ENCODE measurements around the gene GRM8. TPM values are rescaled to one million over a fixed set of nuclear protein-coding genes. Genes with fewer than 3 reads are reported as not detected.

GRM8 gene
- total RNA-seq, 1 experiment from 2014 or later = 1.4 TPM

DNA sequence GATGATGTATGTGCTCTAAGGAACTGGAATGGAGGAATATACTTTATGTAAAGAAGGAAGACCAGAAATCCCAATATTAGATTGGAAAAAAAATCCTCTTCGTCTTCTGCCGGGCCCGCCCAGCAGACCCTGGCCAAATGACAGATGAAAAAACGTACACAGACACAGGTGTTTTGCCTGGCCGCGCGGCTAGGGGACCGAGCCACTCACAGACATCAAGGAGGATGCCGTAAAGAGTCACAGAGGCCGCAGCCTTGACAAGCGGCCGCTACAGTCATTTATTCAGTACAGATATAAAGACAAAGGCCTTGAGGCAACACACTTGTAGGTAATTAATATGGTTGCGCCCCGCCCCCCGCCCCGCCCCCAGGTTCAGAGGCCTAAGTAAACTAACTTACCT is 594.1 kb downstream of the GRM8 start:
- no peak for DNase-seq (ENCODE audit: low read depth)

- DNase-seq (ENCODE audit: low read depth) = peak; percentile 20
These were observed 595.0 kb downstream of the GRM8 start for GRCh38 chr7:126657599-126658358.

GRCh38 chr7:126657137-126657536 is 595.6 kb downstream of the GRM8 start:
- no peak for DNase-seq (ENCODE audit: low read depth)

DNA sequence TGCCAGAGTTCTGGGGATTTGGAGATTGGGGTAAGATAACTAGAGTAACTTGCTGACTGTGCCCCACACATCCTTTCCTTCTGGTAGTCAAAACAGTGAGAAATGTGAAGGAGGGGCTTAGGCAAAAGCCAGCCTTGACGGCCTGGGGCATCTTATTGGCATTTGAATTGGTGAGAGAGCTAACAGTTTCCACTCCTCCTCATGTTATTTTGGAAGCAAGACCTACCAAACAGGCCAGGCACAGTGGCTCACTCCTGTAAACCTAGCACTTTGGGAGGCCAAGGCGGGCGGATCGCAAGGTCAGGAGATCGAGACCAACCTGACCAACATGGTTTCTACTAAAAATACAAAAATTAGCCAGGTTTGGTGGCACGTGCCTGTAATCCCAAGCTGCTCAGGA is 596.6 kb downstream of the GRM8 start:
- no peak for DNase-seq (ENCODE audit: low read depth)

GRCh38 chr7:126637538-126637937 is 615.2 kb downstream of the GRM8 start:
- DNase-seq (ENCODE audit: low read depth) = no peak

DNA sequence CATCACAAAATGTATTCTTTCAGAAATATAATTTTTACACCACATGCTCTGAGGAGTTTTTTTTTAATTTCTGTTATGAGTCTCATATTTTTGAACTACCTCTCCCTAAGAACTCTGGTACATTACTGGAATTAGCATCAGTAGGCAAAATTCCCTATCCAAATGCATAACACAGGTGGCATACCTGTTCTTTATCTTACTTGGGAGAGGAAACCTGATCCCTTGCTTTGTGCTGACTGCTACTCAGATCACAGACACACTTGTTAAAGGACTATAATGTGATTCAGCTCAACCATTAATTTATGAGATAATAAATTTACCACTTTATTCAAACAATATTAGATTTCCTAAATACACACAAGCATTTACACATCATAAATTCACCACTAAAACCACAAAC is 617.2 kb downstream of the GRM8 start:
- DNase-seq (ENCODE audit: low read depth) = no peak

DNA sequence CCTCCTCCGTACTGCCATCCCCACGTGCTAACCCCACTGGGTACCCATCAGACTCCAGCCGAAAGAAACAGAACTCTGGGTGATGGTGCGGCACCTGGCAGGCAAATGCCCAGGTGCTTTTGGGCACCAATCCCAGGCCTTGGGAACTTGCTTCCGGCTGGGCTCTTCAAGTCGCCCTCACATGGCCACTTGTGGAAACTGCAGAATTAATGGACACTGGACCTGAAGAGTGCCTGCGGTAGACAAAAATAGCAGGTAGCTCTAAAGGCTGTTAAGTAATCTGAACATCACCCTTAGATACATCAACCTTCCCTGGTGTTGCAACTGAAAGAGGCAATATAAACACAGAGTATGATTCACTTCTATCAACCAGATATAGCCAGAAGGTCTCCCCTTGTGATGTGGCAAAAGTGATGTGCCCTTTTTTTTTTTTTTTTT is 644.4 kb downstream of the GRM8 start:
- DNase-seq (ENCODE audit: low read depth) = peak; percentile 18

GRCh38 chr7:126606331-126606730 is 646.4 kb downstream of the GRM8 start:
- no peak for DNase-seq (ENCODE audit: low read depth)

DNA sequence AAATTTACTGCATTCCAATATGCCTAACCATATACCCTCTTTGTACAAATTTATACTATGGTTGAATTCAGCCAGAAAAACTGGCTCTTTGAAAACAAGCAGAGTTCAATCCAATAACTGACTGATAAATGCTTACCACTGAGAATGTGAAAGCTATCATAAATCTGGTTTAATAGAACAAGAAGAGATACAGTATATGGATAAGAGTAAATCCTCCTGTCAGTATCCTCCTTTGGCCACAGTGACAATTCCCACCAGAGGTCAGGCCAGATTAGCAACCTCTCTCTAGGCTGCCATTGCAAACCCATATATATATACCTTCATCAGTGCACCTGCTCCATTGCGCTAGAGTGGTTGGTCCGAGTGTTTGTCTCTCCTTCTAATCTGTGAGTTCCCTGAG is 647.2 kb downstream of the GRM8 start:
- DNase-seq (ENCODE audit: low read depth) = no peak

DNA sequence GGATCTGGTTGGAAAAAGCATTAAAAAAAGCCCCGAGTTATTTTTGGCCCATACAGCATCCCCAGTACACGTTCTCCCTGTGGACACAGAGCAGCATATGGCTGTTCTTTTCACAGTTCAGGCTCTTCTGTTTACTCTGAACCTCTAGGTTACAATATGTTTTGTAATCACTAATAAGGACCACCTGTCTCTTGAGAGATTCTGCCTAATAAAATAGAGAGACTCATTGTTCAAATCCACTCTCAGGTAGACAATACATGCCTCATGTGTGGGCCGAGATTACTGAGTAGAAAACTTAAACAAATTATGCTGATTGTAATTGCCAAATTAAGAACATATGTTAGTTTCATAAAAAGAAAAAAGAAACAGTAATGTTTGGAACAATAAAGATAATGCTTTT is 647.7 kb downstream of the GRM8 start:
- DNase-seq (ENCODE audit: low read depth) = no peak

DNA sequence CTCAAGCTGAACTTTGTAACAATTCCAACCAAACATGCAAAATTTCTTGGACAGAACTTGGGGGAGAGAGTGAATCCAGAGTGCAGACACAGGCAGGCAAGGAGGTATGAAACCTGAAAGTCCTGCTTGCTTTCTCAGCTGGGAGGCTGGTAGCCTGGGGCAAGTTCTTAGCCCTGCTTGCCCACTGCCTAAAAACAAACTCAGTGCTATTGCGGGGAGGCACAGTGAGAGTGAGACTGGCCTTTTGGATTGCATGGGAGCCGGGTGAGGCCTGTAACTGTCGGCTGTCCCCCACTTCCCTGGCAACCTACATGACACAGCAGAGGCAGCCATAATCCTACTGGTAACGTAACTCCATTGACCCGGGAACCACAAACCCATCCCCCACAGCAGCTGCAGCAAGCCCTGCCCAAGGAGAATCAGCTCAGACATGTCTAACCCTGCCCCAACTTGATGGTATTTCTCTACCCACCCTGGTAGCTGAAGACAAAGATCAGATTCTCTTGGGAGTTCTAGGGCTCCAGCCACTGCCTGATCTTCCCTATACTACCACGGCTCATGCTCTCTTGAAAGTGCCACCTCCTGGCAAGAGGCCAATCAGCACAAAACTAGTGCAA is 663.6 kb downstream of the GRM8 start:
- DNase-seq (ENCODE audit: low read depth) = no peak

DNA sequence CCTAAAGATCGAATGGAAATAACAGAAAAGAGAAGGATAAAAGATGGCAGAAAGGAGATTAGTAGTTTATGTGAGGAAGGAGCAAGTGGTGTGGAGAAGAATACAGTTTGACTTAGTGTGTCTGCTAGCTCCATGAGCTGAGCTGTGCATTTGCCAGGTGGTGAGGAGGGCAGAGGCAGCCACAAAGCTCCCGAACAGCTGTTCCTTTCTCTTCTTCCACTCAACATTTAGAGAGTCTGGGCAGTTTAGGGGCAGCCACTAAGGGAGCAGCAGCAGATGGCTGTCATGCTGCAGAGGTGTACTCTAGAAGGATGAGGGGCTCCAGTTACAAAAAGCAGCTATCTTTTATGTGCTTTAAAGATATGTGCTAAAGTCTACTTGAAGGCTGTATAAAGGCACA is 674.4 kb downstream of the GRM8 start:
- no peak for DNase-seq (ENCODE audit: low read depth)

DNA sequence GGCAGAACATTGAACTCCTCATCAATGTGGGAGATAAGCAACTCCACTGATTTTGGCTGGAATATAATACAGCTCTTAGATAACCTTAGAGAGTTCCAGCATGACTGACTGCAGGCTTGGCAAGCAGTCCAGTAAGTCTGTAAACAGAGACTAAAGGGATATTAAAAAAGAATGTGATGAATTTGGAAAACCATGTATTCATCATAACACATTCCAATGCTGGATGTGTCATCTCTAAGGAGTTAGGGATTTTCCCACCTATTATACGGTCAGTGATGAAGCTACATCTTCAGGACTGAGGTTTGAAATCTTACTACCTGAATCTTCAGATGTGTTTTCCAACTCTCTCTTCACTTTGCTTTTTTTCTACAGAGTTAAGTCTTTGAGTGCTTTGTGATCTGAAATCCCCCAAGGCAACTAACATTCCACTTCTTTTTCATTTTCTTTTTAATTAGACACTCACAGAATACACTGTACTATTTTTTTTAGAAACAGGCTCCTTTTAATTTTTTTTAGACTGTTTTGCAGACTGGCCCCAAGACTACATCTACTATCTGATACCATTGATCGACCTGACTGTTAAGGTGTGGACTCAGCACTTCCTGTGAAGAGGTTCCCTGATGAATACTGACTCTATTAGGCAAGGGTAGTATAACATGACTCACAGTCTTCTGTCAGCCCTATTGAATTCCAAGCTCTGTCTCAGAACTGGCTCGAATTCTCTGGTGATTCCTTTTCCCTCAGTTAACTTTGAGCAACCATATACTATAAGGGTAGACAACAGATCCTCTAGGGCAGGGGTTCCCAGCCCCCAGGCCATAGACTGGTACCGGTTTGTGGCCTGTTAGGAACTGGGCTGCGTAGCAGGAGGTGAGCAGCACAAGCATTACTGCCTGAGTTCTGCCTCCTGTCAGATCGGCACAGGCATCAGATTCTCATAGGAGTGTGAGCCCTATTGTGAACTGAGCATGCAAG is 678.2 kb downstream of the GRM8 start:
- DNase-seq (ENCODE audit: low read depth) = peak; percentile 63

DNA sequence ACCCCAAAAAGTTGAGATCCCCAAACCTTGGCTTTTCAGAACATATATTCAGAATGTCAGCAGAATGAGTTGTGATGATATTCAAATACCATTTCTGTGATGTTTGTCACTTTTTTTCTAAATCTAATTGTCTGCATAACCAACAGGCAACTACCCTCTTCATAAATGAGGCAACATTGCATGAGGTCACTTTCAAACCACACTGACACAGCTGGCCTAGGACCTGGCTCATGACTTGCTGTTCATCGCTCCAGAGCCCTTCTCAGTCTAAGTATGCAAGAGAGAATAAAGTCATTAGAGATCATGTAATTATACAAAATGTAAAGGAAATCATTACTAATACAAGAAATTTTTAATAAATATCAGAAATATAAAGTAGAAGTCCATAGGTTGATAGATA is 681.9 kb downstream of the GRM8 start:
- DNase-seq (ENCODE audit: low read depth) = peak; percentile 33

GRCh38 chr7:126569402-126569801 is 683.3 kb downstream of the GRM8 start:
- DNase-seq (ENCODE audit: low read depth) = peak; percentile 49

DNA sequence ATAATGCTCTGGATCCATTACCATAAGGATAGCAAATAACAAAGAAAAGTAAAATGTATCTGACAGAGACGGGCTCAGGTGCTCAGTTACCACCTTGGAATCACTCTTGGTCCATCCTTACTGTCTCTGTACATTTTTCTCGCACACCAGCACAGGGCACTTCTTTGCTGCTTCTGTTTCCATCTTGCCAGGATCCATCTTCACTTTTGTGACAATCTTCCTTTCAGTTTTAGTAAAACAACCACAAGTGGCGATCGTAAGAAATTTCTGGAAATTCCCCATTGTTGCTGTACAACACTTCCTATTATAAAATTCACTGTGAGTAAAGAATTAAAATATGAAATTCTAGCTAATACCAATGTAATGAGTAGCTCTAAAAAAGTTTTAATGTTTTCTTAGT is 695.5 kb downstream of the GRM8 start:
- DNase-seq (ENCODE audit: low read depth) = no peak

- no peak for DNase-seq (ENCODE audit: low read depth)
These were observed 711.3 kb downstream of the GRM8 start for GRCh38 chr7:126541406-126541805.

GRCh38 chr7:126535176-126535575 is 717.6 kb downstream of the GRM8 start:
- DNase-seq (ENCODE audit: low read depth) = no peak

GRCh38 chr7:126533715-126534114 is 719.0 kb downstream of the GRM8 start:
- no peak for DNase-seq (ENCODE audit: low read depth)

- no peak for DNase-seq (ENCODE audit: low read depth)
These were observed 722.9 kb downstream of the GRM8 start for GRCh38 chr7:126529833-126530232.

DNA sequence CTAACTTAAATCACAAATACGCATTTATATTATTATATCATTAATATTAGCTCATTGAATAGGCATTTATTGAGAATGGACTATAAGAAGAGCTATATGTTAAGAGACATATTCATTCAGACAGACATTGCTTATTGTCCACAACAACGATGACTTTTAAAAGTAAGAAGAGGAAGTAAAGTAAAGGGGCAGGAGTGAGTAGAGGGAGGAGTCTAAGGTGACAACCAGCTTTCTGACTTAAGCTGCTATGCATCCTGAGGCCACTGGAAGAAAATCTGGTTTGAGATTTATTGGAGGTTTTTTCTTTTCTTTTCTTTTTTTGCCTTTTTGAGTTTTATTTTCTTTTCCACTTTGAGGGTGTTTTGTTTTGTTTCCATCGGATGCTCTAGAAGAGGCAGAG is 723.5 kb downstream of the GRM8 start:
- no peak for DNase-seq (ENCODE audit: low read depth)

- DNase-seq (ENCODE audit: low read depth) = no peak
These were observed 726.8 kb downstream of the GRM8 start for GRCh38 chr7:126525906-126526305.

All from Daoy (cell line).